ENCODE measurements around the gene CACNA2D4. TPM values are rescaled to one million over a fixed set of nuclear protein-coding genes. Genes with fewer than 3 reads are reported as not detected.

Gene CACNA2D4
- total and polyA plus RNA-seq, 4 donors, result 0.82 to 2.8 (median 1.3) TPM

GRCh38 chr12:1845886-1846285 lies 72.6 kb downstream of the CACNA2D4 start:
- H3K4me3 ChIP-seq (ENCODE audit: low read depth in 1 of 3, low read length in 3 of 3), result no peak overlapping the region
- H3K9me3 ChIP-seq (ENCODE audit: control insufficient read depth in 4 of 4, low read length in 3 of 4), result no peaks in the 10 kb centered on the region
- no peaks in the 10 kb centered on the region for H3K4me1 ChIP-seq (ENCODE audit: control insufficient read depth in 4 of 4, insufficient read depth in 4 of 4, low read length in 3 of 4)
- no peak overlapping the region for H3K9ac ChIP-seq (ENCODE audit: low read depth in 1 of 2, low read length in 2 of 2)
- no peak overlapping the region for H3K27ac ChIP-seq (ENCODE audit: low read depth in 1 of 2, low read length in 2 of 2)
- no peak for DNase-seq (ENCODE audit: low spot score)
- WGBS, result 90% methylated on average over 5 of the region's 5 CpGs
- TF ChIP-seq NR2F2 (IDR thresholded peaks at IDR 0.05), result no peak
- TF ChIP-seq GABPA (IDR thresholded peaks at IDR 0.05 in 1 of 2, conservative IDR thresholded peaks at IDR 0.05 in 1 of 2), result no peak
- no peak for TF ChIP-seq HNF4A (conservative IDR thresholded peaks at IDR 0.05)
- no peak for TF ChIP-seq RAD21 (IDR thresholded peaks at IDR 0.05)
- no peak for TF ChIP-seq JUND (IDR thresholded peaks at IDR 0.05)
- TF ChIP-seq RXRA (IDR thresholded peaks at IDR 0.05), result no peak
- no peak for TF ChIP-seq FOXA2 (IDR thresholded peaks at IDR 0.05)
- no peak for TF ChIP-seq SP1 (IDR thresholded peaks at IDR 0.05)
- TF ChIP-seq EGR1 (IDR thresholded peaks at IDR 0.05; ENCODE audit: low read depth in 2 of 2), result no peak
- no peak for TF ChIP-seq TAF1 (conservative IDR thresholded peaks at IDR 0.05)
- TF ChIP-seq FOXA1 (IDR thresholded peaks at IDR 0.05), result no peak
- TF ChIP-seq ATF3 (IDR thresholded peaks at IDR 0.05), result no peak
- TF ChIP-seq HNF4G (IDR thresholded peaks at IDR 0.05), result no peak
- no peaks in the 10 kb centered on the region for H3K27me3 ChIP-seq (ENCODE audit: control insufficient read depth in 4 of 4, insufficient read depth in 4 of 4, low read length in 3 of 4)
- H3K36me3 ChIP-seq (ENCODE audit: control insufficient read depth in 4 of 4, insufficient read depth in 3 of 4, low read depth in 1 of 4, low read length in 3 of 4), result no peaks in the 10 kb centered on the region

- Histone ChIP-seq H3K27ac (ENCODE audit: low read depth in 1 of 2, low read length in 2 of 2) (no peak overlapping the region), H3K36me3 (ENCODE audit: control insufficient read depth in 4 of 4, insufficient read depth in 3 of 4, low read depth in 1 of 4, low read length in 3 of 4) (no peaks in the 10 kb centered on the region), H3K9me3 (ENCODE audit: control insufficient read depth in 4 of 4, low read length in 3 of 4) (no peaks in the 10 kb centered on the region), H3K27me3 (ENCODE audit: control insufficient read depth in 4 of 4, insufficient read depth in 4 of 4, low read length in 3 of 4) (no peaks in the 10 kb centered on the region), H3K4me3 (ENCODE audit: low read depth in 1 of 3, low read length in 3 of 3) (no peak overlapping the region), H3K9ac (ENCODE audit: low read depth in 1 of 2, low read length in 2 of 2) (no peak overlapping the region), H3K4me1 (ENCODE audit: control insufficient read depth in 4 of 4, insufficient read depth in 4 of 4, low read length in 3 of 4) (no peaks in the 10 kb centered on the region)
- 83% methylated on average over 14 of the region's 14 CpGs for WGBS
- no peak for TF ChIP-seq YY1 (IDR thresholded peaks at IDR 0.05)
- TF ChIP-seq EGR1 (IDR thresholded peaks at IDR 0.05; ENCODE audit: low read depth in 2 of 2), result no peak
- TF ChIP-seq NR2F2 (IDR thresholded peaks at IDR 0.05), result no peak
- TF ChIP-seq JUND (IDR thresholded peaks at IDR 0.05), result no peak
- TF ChIP-seq GABPA (IDR thresholded peaks at IDR 0.05 in 1 of 2, conservative IDR thresholded peaks at IDR 0.05 in 1 of 2), result no peak
- TF ChIP-seq FOXA1 (IDR thresholded peaks at IDR 0.05), result no peak
- TF ChIP-seq TAF1 (conservative IDR thresholded peaks at IDR 0.05), result no peak
- no peak for TF ChIP-seq ZBTB33 (IDR thresholded peaks at IDR 0.05)
- TF ChIP-seq HNF4A (conservative IDR thresholded peaks at IDR 0.05), result no peak
- TF ChIP-seq REST (IDR thresholded peaks at IDR 0.05), result no peak
- no peak for DNase-seq (ENCODE audit: low spot score)
Observed at GRCh38 chr12:1845427-1845826, 73.0 kb downstream of the CACNA2D4 start.
